Liver (tissue), 9 donors: ENCODE measurements around the gene AGFG1. TPM values are rescaled to one million over a fixed set of nuclear protein-coding genes. Genes with fewer than 3 reads are reported as not detected.

Experiments used
- DNase-seq: peaks from one replicate; pipeline ENCODE4 v3.0.0-alpha.2; 2017; ENCODE audit warnings: low spot score
- H3K27ac ChIP-seq, 2 donors: one replicate each; pipeline ENCODE4 v1.7.0; 2013; ENCODE audit warnings: inconsistent platforms in 2 of 2, low read length in 2 of 2, control low read depth in 1 of 2, low read depth in 1 of 2, mild to moderate bottlenecking in 1 of 2
- H3K27me3 ChIP-seq, 4 donors: one replicate each; pipeline versions ENCODE4 v1.6.1 to v1.7.0; 2013; ENCODE audit warnings: low read length in 3 of 4, inconsistent platforms in 1 of 4, mild to moderate bottlenecking in 1 of 4, moderate library complexity in 1 of 4; ENCODE audit not compliant: control insufficient read depth in 4 of 4, insufficient read depth in 4 of 4
- H3K36me3 ChIP-seq, 4 donors: one replicate each; pipeline versions ENCODE4 v1.6.1 to v1.7.0; 2013; ENCODE audit warnings: low read length in 3 of 4, mild to moderate bottlenecking in 3 of 4, low read depth in 1 of 4, moderate library complexity in 1 of 4; ENCODE audit not compliant: control insufficient read depth in 4 of 4, insufficient read depth in 3 of 4
- H3K4me1 ChIP-seq, 4 donors: one replicate each; pipeline versions ENCODE4 v1.6.1 to v1.7.0; 2013; ENCODE audit warnings: low read length in 3 of 4, mild to moderate bottlenecking in 3 of 4, moderate library complexity in 1 of 4; ENCODE audit not compliant: control insufficient read depth in 4 of 4, insufficient read depth in 4 of 4
- H3K4me3 ChIP-seq, 3 donors: one replicate each; pipeline versions ENCODE4 v1.6.1 to v1.7.0; 2013; ENCODE audit warnings: low read length in 3 of 3, control low read depth in 1 of 3, low read depth in 1 of 3, mild to moderate bottlenecking in 1 of 3
- H3K9ac ChIP-seq, 2 donors: one replicate each; pipeline ENCODE4 v1.7.0; 2013; ENCODE audit warnings: low read length in 2 of 2, mild to moderate bottlenecking in 2 of 2, moderate library complexity in 2 of 2, control low read depth in 1 of 2, low read depth in 1 of 2
- H3K9me3 ChIP-seq, 4 donors: one replicate each; pipeline versions ENCODE4 v1.6.1 to v1.7.0; 2013; ENCODE audit warnings: low read length in 3 of 4; ENCODE audit not compliant: control insufficient read depth in 4 of 4
- EGR1 ChIP-seq, 2 donors: IDR thresholded peaks; 2 replicates each; pipeline ENCODE4 v1.6.1; 2016 to 2018; ENCODE audit warnings: antibody characterized with exemption in 2 of 2, low read depth in 2 of 2
- FOXA1 ChIP-seq: IDR thresholded peaks from 2 replicates; pipeline ENCODE4 v1.6.1; 2016; ENCODE audit warnings: antibody characterized with exemption
- FOXA2 ChIP-seq: IDR thresholded peaks from 2 replicates; pipeline ENCODE4 v1.6.1; 2016; ENCODE audit warnings: antibody characterized with exemption
- GABPA ChIP-seq, 2 donors: IDR thresholded peaks in 1 of 2; conservative IDR thresholded peaks in 1 of 2; 2 replicates each; pipeline ENCODE4 v1.6.1; 2016; ENCODE audit warnings: antibody characterized with exemption in 2 of 2, mild to moderate bottlenecking in 1 of 2, moderate library complexity in 1 of 2
- HNF4G ChIP-seq: IDR thresholded peaks from 2 replicates; pipeline ENCODE4 v1.6.1; 2016; ENCODE audit warnings: antibody characterized with exemption
- JUND ChIP-seq, 2 donors: IDR thresholded peaks; 2 replicates each; pipeline ENCODE4 v1.6.1; 2016; ENCODE audit warnings: antibody characterized with exemption in 2 of 2
- NR2F2 ChIP-seq: IDR thresholded peaks from 2 replicates; pipeline ENCODE4 v1.6.1; 2016; ENCODE audit warnings: antibody characterized with exemption
- RAD21 ChIP-seq, 2 donors: IDR thresholded peaks; 2 replicates each; pipeline ENCODE4 v1.6.1; 2016; ENCODE audit warnings: antibody characterized with exemption in 2 of 2, mild to moderate bottlenecking in 2 of 2
- RXRA ChIP-seq, 2 donors: IDR thresholded peaks; 2 replicates each; pipeline ENCODE4 v1.6.1; 2017 to 2018; ENCODE audit warnings: antibody characterized with exemption in 2 of 2, mild to moderate bottlenecking in 1 of 2
- SP1 ChIP-seq: IDR thresholded peaks from 2 replicates; pipeline ENCODE4 v1.6.1; 2018; ENCODE audit warnings: antibody characterized with exemption, mild to moderate bottlenecking
- TAF1 ChIP-seq: conservative IDR thresholded peaks from 2 replicates; pipeline ENCODE4 v1.6.1; 2016; ENCODE audit warnings: antibody characterized with exemption, mild to moderate bottlenecking
- YY1 ChIP-seq: IDR thresholded peaks from 2 replicates; pipeline ENCODE4 v1.6.1; 2016; ENCODE audit warnings: antibody characterized with exemption, mild to moderate bottlenecking
- WGBS: extraction: QIAGEN DNeasy Blood & Tissue Kit; methylation state at CpG from one replicate; pipeline ENCODE4 v1.1.7; 2013; 5-methylcytosine and 5-hydroxymethylcytosine counted together
- polyA plus RNA-seq, 2 donors: library from polyadenylated mRNA; stranded (reverse) in 1 of 2; unstranded in 1 of 2; fragments of 200-250 nt in 1 of 2; fragments of >200 nt in 1 of 2; fragmentation: Nextera tagmentation in 1 of 2; extraction: Ambion mirVana in 1 of 2; gene quantifications; one replicate each; pipeline versions ENCODE4 v1.2.1 to v1.2.3, GENCODE V29; 2013 to 2015
- total RNA-seq, 2 donors: library from RNA; depleted of rRNA; stranded (reverse); fragments of >200 nt; gene quantifications; one replicate each; pipeline ENCODE4 v1.2.3, GENCODE V29; 2014
- TF ChIP-seq, protein P1 (sequence below): IDR thresholded peaks from 2 replicates; pipeline ENCODE4 v1.6.1; 2016; ENCODE audit warnings: antibody characterized with exemption
- TF ChIP-seq, protein P2 (sequence below): IDR thresholded peaks from 2 replicates; pipeline ENCODE4 v1.6.1; 2016; ENCODE audit warnings: antibody characterized with exemption
- TF ChIP-seq, protein P3 (sequence below): IDR thresholded peaks from 2 replicates; pipeline ENCODE4 v1.6.1; 2016; ENCODE audit warnings: antibody characterized with exemption
- TF ChIP-seq, protein P4 (sequence below): IDR thresholded peaks from 2 replicates; pipeline ENCODE4 v1.6.1; 2016; ENCODE audit warnings: antibody characterized with exemption, mild to moderate bottlenecking
- TF ChIP-seq, protein P5 (sequence below): fragments of 150-350 bp; IDR thresholded peaks from 2 replicates; pipeline ENCODE4 v1.5.1; 2017; ENCODE audit warnings: improper control_type of control experiment, low read depth, low read length; ENCODE audit not compliant: missing input control
- donor health status: healthy.
- donor health status: healthy.
- donor health status: healthy.
- donor health status: healthy.
- donor health status: healthy.

The AGFG1 gene
- total and polyA plus RNA-seq, 4 donors, result 8.5 to 49.7 (median 23.7) TPM

DNA sequence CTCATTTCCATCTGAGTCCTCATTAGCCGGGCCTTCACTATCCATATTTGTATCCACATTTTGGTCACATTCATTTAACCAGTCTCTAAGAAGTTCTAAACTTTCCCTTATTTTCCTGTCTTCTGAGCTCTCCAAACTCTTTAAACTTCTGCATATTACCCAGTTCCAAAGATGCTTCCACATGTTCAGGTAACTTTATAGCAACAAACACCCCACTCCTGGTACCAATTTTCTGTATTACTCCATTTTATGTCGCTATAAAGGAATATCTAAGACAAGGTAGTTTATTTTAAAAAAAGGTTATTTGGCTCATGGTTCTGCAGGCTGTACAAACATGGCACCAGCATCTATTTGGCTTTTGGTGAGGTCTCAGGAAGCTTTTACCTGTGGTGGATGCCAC lies 38.8 kb upstream of the AGFG1 start (continued):
- TF ChIP-seq, protein P1, sequence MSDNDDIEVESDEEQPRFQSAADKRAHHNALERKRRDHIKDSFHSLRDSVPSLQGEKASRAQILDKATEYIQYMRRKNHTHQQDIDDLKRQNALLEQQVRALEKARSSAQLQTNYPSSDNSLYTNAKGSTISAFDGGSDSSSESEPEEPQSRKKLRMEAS, result no peak
- TF ChIP-seq, protein P2, sequence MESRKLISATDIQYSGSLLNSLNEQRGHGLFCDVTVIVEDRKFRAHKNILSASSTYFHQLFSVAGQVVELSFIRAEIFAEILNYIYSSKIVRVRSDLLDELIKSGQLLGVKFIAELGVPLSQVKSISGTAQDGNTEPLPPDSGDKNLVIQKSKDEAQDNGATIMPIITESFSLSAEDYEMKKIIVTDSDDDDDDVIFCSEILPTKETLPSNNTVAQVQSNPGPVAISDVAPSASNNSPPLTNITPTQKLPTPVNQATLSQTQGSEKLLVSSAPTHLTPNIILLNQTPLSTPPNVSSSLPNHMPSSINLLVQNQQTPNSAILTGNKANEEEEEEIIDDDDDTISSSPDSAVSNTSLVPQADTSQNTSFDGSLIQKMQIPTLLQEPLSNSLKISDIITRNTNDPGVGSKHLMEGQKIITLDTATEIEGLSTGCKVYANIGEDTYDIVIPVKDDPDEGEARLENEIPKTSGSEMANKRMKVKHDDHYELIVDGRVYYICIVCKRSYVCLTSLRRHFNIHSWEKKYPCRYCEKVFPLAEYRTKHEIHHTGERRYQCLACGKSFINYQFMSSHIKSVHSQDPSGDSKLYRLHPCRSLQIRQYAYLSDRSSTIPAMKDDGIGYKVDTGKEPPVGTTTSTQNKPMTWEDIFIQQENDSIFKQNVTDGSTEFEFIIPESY, result no peak
- TF ChIP-seq NR2F2, result no peak
- no peak for TF ChIP-seq EGR1 (IDR thresholded peaks at IDR 0.05; ENCODE audit: low read depth in 2 of 2)
- TF ChIP-seq JUND (IDR thresholded peaks at IDR 0.05), result no peak
- no peak for TF ChIP-seq FOXA2
- TF ChIP-seq RAD21 (IDR thresholded peaks at IDR 0.05), result no peak

DNA sequence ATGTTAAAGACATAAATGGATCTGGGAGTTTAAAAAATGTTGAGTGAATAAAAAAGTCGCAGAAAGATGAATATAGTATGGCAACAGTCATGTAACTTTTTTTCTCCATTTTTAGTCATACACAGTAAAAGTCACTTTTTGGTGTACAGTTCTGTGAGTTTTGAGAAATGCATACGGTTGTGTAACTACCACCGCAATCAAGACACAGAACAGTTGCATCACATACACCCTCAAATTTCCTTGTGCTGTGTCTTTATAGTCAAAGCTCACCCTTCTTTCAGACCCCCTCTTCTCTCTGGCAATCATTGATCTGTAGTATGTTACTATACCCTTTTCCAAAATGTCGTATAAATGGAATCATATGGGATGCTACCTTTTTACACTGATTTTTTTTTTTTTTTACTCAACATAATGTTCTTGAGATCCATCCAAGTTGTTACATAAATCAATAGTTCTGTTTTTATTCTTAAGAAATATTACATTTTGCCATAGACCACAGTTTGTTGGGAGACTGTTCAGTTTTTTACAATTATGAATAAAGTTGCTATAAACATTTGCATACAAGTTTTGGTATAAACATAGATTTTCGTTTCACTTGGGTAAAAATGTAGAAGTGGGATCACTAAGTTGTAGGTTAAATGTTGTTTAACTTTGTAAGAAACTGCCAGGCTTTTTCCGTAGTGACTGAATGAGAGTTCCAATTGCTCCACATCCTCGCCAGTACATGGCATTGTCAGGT lies 35.4 kb upstream of the AGFG1 start:
- 81% methylated on average over 7 of the region's 7 CpGs for WGBS
- no peak overlapping the region for H3K27ac ChIP-seq
- H3K9ac ChIP-seq, result no peak overlapping the region
- TF ChIP-seq RXRA (IDR thresholded peaks at IDR 0.05), result no peak
- no peak for TF ChIP-seq FOXA1
- H3K9me3 ChIP-seq, result peaks cover 0 to 9% (median 4%) of the 10 kb centered on the region in 4 donors
- no peaks in the 10 kb centered on the region for H3K27me3 ChIP-seq
- no peaks in the 10 kb centered on the region for H3K4me1 ChIP-seq
- no peak for DNase-seq
- H3K36me3 ChIP-seq, result no peaks in the 10 kb centered on the region
- no peak overlapping the region for H3K4me3 ChIP-seq

DNA sequence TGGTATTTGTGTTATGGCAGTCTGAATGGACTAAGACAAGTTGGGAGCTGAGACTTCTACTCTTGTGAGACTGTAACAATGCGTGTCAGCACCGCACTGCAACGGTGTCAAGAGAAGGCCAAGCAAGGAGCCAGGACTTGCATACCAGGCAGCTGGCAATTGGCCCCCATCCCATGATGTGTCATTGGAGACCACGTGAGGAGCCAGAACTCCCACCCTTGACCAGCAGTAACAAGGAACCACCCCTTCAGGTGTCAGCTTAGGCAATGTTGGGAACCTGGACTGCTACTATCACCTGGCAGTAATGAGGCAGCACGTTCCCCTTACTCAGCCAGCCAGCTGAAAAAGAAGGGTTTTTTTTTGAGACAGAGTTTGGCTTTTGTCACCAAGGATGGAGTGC lies 32.7 kb upstream of the AGFG1 start:
- Histone ChIP-seq H3K36me3 (no peaks in the 10 kb centered on the region), H3K9me3 (no peaks in the 10 kb centered on the region), H3K27ac (no peak overlapping the region), H3K4me1 (no peaks in the 10 kb centered on the region), H3K27me3 (no peaks in the 10 kb centered on the region), H3K9ac (no peak overlapping the region), H3K4me3 (no peak overlapping the region)
- WGBS, result 95% methylated on average over 5 of the region's 5 CpGs
- no peak for DNase-seq
- no peak for TF ChIP-seq GABPA (IDR thresholded peaks at IDR 0.05 in 1 of 2, conservative IDR thresholded peaks at IDR 0.05 in 1 of 2)
- no peak for TF ChIP-seq HNF4G
- TF ChIP-seq, protein P1, result no peak
- TF ChIP-seq RAD21 (IDR thresholded peaks at IDR 0.05), result no peak
- TF ChIP-seq SP1, result no peak
- no peak for TF ChIP-seq FOXA1
- TF ChIP-seq, protein P3, sequence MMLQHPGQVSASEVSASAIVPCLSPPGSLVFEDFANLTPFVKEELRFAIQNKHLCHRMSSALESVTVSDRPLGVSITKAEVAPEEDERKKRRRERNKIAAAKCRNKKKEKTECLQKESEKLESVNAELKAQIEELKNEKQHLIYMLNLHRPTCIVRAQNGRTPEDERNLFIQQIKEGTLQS, result no peak
- TF ChIP-seq, protein P4, sequence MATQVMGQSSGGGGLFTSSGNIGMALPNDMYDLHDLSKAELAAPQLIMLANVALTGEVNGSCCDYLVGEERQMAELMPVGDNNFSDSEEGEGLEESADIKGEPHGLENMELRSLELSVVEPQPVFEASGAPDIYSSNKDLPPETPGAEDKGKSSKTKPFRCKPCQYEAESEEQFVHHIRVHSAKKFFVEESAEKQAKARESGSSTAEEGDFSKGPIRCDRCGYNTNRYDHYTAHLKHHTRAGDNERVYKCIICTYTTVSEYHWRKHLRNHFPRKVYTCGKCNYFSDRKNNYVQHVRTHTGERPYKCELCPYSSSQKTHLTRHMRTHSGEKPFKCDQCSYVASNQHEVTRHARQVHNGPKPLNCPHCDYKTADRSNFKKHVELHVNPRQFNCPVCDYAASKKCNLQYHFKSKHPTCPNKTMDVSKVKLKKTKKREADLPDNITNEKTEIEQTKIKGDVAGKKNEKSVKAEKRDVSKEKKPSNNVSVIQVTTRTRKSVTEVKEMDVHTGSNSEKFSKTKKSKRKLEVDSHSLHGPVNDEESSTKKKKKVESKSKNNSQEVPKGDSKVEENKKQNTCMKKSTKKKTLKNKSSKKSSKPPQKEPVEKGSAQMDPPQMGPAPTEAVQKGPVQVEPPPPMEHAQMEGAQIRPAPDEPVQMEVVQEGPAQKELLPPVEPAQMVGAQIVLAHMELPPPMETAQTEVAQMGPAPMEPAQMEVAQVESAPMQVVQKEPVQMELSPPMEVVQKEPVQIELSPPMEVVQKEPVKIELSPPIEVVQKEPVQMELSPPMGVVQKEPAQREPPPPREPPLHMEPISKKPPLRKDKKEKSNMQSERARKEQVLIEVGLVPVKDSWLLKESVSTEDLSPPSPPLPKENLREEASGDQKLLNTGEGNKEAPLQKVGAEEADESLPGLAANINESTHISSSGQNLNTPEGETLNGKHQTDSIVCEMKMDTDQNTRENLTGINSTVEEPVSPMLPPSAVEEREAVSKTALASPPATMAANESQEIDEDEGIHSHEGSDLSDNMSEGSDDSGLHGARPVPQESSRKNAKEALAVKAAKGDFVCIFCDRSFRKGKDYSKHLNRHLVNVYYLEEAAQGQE, result no peak
- TF ChIP-seq NR2F2, result no peak
- TF ChIP-seq RXRA (IDR thresholded peaks at IDR 0.05), result no peak
- TF ChIP-seq EGR1 (IDR thresholded peaks at IDR 0.05; ENCODE audit: low read depth in 2 of 2), result no peak
- TF ChIP-seq TAF1, result no peak
- TF ChIP-seq, protein P5, sequence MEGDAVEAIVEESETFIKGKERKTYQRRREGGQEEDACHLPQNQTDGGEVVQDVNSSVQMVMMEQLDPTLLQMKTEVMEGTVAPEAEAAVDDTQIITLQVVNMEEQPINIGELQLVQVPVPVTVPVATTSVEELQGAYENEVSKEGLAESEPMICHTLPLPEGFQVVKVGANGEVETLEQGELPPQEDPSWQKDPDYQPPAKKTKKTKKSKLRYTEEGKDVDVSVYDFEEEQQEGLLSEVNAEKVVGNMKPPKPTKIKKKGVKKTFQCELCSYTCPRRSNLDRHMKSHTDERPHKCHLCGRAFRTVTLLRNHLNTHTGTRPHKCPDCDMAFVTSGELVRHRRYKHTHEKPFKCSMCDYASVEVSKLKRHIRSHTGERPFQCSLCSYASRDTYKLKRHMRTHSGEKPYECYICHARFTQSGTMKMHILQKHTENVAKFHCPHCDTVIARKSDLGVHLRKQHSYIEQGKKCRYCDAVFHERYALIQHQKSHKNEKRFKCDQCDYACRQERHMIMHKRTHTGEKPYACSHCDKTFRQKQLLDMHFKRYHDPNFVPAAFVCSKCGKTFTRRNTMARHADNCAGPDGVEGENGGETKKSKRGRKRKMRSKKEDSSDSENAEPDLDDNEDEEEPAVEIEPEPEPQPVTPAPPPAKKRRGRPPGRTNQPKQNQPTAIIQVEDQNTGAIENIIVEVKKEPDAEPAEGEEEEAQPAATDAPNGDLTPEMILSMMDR, result no peak
- TF ChIP-seq YY1, result no peak
- TF ChIP-seq, protein P2, result no peak
